NK-92 (cell line): ENCODE measurements around the gene CRYBG2.

Source experiments
- DNase-seq: peaks from one replicate; lab custom pipeline; 2025; ENCODE audit not compliant: unreplicated experiment; lab: John Stamatoyannopoulos, UW

Gene CRYBG2

GRCh38 chr1:26282401-26282918, 71.5 kb downstream of the CRYBG2 start:
- DNase-seq, result no peak

- no peak for DNase-seq
Measured at GRCh38 chr1:26281971-26282370, 72.0 kb downstream of the CRYBG2 start.

GRCh38 chr1:26281091-26281958, 72.6 kb downstream of the CRYBG2 start:
- DNase-seq, result no peak

- DNase-seq, result no peak
Measured at GRCh38 chr1:26280333-26281042, 73.4 kb downstream of the CRYBG2 start.

- DNase-seq, result no peak
Measured at GRCh38 chr1:26279456-26280332, 74.2 kb downstream of the CRYBG2 start, which contains the start of gene SH3BGRL3. TSS of gene SH3BGRL3 (plus strand) at chr1:26280086. CDS start at chr1:26280156, 70 bp downstream.

- no peak for DNase-seq
Measured at GRCh38 chr1:26278724-26279455, 75.0 kb downstream of the CRYBG2 start.

GRCh38 chr1:26278303-26278702, 75.6 kb downstream of the CRYBG2 start:
- DNase-seq, result no peak

- DNase-seq, result no peak
Measured at GRCh38 chr1:26277719-26278118, 76.2 kb downstream of the CRYBG2 start.

GRCh38 chr1:26277261-26277661, 76.7 kb downstream of the CRYBG2 start:
- DNase-seq, result no peak

GRCh38 chr1:26276432-26276838, 77.5 kb downstream of the CRYBG2 start:
- DNase-seq, result no peak

- DNase-seq, result no peak
Measured at GRCh38 chr1:26275580-26276431, 78.1 kb downstream of the CRYBG2 start.

GRCh38 chr1:26274801-26275425, 79.0 kb downstream of the CRYBG2 start:
- no peak for DNase-seq
